HG03060 (cell line): Measurements from ENCODE around the gene MAPK8IP3.

Experiments used
- ATAC-seq: cut with Tn5 transposase; IDR thresholded peaks from one replicate; pipeline ENCODE4 v1.9.1; 2021; ENCODE audit warnings: low read depth, moderate number of reproducible peaks; ENCODE audit not compliant: unreplicated experiment

Gene MAPK8IP3

GRCh38 chr16:1758923-1759322, 52.9 kb downstream of the MAPK8IP3 start:
- no peak for ATAC-seq

GRCh38 chr16:1759511-1759910, 53.5 kb downstream of the MAPK8IP3 start:
- no peak for ATAC-seq

- ATAC-seq: no peak
Observed at GRCh38 chr16:1760911-1761310, 54.9 kb downstream of the MAPK8IP3 start.

GRCh38 chr16:1761751-1762150, 55.8 kb downstream of the MAPK8IP3 start:
- ATAC-seq: no peak

GRCh38 chr16:1762196-1762878, 56.3 kb downstream of the MAPK8IP3 start:
- ATAC-seq: no peak

GRCh38 chr16:1762879-1763520, 57.0 kb downstream of the MAPK8IP3 start:
- ATAC-seq: no peak

GRCh38 chr16:1763521-1764511, 57.8 kb downstream of the MAPK8IP3 start:
- ATAC-seq: no peak

DNA sequence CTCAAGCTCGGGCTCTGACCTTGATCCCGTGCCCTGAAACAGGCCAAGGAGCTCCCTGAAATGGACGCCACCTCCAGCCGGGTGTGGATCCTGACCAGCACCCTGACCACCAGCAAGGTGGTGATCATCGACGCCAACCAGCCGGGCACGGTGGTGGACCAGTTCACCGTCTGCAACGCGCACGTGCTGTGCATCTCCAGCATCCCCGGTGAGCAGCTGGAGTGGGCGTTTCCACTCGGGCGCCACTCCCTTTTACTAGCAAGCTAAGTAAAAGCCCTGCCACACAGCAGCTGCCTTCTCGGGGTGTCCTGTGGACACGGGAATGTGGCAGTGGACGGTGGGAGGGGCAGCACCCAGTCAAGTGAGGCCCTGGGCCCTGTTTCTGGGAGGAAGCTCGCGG, 59.0 kb downstream of the MAPK8IP3 start:
- ATAC-seq: no peak

- no peak for ATAC-seq
Observed at GRCh38 chr16:1765826-1766225, 59.8 kb downstream of the MAPK8IP3 start.

DNA sequence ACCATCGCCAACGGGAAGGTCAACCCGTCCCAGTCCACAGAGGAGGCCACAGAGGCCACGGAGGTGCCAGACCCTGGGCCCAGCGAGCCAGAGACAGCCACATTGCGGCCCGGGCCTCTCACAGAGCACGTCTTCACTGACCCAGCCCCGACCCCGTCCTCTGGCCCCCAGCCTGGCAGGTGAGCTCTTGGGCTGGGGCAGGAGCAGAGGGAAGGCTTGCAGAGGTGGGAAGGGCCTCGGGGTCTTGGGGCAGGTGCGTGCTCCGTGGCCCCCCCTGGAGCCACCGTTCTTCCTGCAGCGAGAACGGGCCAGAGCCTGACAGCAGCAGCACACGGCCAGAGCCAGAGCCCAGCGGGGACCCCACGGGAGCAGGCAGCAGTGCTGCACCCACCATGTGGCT, 60.2 kb downstream of the MAPK8IP3 start:
- ATAC-seq: no peak

GRCh38 chr16:1766701-1767100, 60.7 kb downstream of the MAPK8IP3 start:
- no peak for ATAC-seq

GRCh38 chr16:1767116-1767994, 61.4 kb downstream of the MAPK8IP3 start:
- no peak for ATAC-seq

DNA sequence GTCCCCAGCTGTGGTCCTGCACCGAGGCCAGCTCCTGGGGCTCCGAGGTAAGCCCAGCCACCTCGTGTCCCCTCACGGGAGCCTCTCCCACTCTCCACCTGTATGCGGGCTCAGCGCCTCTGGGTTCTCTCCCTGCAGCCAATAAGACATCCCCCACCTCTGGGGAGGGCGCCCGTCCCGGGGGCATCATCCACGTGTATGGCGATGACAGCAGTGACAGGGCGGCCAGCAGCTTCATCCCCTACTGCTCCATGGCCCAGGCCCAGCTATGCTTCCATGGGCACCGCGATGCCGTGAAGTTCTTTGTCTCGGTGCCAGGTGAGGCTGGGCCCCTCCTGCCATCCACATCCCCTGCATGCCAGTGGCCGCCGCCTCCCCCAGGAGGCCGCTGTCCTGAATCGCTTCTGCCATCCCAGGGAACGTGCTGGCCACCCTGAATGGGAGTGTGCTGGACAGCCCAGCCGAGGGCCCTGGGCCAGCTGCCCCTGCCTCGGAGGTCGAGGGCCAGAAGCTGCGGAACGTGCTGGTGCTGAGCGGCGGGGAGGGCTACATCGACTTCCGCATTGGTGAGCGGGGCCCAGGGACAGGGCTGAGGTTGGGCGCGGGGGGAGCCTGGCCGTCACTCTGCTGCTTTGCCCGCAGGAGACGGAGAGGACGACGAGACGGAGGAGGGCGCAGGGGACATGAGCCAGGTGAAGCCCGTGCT, 62.2 kb downstream of the MAPK8IP3 start:
- no peak for ATAC-seq

GRCh38 chr16:1768767-1769401, 62.9 kb downstream of the MAPK8IP3 start:
- no peak for ATAC-seq

DNA sequence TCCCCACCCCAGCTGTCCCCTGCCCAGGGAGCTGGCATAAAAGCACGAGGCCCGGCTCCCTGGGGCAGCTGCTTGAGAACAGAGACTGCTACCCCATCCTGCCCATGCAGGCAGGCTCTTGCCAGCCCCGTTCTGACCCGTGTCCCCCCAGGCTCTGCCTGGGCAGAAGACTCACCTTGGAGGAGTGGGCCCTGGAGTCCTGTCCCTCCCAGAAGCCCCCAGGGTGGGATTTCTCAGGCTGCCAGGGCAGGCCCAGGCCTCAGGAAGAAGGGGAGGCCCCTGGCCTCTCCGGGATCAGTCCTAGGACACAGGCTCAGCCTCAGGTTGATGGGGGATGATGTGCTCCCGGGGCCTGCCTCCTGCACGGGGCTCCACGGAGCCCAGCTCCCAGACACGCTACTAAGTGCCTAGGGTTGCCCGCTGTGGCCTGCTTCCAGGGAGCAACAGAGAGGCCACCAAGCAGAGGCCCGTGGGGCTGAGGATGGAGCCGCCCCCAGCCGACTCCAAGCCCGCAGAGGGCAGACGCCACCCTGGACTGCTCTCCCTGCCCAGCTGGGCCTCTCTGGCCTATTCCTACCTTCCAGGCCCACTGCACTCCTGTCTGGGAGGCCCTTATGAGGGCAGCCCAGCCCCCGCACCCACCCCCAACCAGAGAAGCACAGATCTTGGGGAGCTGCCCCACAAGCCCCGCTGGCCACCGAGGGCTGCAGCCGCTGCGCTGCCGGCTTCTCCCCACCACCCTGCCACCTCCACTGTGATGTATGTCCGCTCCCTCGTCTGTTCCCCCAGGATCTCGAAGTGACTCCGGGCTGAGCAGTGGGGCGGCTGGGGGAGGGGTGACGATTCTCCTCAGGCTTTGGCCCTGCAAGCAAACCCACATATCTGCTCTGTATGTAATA, 63.7 kb downstream of the MAPK8IP3 start:
- no peak for ATAC-seq

- ATAC-seq: no peak
Observed at GRCh38 chr16:1770328-1771187, 64.6 kb downstream of the MAPK8IP3 start.

DNA sequence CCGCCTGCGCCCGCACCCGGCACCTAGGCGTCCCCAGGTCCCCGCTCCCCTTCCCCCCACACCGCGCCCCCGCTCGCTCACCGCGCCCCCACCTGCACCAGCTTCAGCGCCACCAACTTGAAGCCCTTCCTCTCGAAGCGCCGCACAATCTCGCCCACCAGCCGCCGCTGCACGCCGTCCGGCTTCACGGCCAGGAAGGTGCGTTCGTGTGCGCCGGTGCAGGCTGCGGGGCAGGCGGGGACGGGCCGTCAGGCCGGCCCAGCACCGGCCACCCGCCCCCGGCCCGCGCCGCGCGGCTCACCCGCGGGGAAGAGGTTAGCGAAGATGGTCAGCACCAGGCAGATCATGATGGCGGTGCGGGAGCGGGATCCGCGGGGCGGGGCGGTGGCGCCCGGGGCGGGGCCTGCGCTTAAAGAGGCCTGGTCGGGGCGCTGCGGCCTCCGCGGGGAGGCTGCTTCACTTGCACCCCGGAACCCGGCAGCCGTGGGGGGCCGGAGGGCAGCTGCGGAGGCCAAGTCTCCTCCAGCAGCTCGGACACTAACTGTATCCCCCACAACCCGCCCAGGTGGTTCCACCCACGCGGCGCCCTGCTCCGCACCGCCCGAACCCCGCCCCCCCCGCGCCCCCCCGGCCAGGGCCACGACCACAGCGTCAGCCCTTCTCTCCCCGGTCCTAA, 65.3 kb downstream of the MAPK8IP3 start, which contains the start of gene NME3:
Gene NME3 (minus strand): TSS at position 356 of the 676 bp plus-strand sequence. CDS start 9 bp downstream, at position 347.
- no peak for ATAC-seq
